ENCODE results near the gene PPP1R10. TPM values are rescaled to one million over a fixed set of nuclear protein-coding genes. Genes with fewer than 3 reads are reported as not detected.

The PPP1R10 gene
- total and polyA plus RNA-seq, 2 of the 13 experiments (the other 11 are each of a cell fraction or from before 2014, with no cell fraction given) = 26.3 to 38.4 TPM

DNA sequence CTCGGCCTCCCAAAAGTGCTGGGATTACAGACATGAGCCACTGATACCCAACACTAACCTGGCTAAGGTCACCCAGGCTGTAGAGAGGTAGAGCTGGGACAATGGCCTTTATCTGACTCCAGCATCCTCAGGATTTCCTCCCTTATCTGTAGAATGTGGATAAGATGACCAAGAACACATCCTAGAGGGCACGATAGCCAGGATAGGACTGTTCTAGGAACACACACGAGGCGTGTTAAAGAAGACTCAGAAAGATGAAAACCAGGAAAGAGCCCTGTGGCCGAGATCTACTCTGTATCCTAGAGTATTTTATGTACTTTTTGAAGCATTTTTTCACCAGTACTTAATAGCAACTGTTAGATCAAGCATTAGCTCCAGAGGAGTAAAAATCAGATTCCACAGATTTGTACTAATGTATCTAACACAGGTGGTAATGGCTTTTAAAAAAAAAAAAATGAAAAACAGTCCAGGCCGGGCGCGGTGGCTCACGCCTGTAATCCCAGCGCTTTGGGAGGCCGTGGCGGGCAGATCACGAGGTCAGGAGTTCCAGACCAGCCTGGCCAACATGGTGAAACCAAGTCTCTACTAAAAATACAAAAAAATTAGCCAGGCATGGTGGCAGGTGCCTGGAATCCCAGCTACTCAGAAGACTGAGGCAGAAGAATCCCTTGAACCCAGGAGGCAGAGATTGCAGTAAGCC lies 17.3 kb downstream of the PPP1R10 start (continued):
- TF ChIP-seq, protein P1, sequence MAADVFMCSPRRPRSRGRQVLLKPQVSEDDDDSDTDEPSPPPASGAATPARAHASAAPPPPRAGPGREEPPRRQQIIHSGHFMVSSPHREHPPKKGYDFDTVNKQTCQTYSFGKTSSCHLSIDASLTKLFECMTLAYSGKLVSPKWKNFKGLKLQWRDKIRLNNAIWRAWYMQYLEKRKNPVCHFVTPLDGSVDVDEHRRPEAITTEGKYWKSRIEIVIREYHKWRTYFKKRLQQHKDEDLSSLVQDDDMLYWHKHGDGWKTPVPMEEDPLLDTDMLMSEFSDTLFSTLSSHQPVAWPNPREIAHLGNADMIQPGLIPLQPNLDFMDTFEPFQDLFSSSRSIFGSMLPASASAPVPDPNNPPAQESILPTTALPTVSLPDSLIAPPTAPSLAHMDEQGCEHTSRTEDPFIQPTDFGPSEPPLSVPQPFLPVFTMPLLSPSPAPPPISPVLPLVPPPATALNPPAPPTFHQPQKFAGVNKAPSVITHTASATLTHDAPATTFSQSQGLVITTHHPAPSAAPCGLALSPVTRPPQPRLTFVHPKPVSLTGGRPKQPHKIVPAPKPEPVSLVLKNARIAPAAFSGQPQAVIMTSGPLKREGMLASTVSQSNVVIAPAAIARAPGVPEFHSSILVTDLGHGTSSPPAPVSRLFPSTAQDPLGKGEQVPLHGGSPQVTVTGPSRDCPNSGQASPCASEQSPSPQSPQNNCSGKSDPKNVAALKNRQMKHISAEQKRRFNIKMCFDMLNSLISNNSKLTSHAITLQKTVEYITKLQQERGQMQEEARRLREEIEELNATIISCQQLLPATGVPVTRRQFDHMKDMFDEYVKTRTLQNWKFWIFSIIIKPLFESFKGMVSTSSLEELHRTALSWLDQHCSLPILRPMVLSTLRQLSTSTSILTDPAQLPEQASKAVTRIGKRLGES (CRISPR knock-in tag; IDR thresholded peaks at IDR 0.05; ENCODE audit: borderline replicate concordance) = no peak
- TF ChIP-seq ZNF230 (CRISPR knock-in tag; IDR thresholded peaks at IDR 0.05) = no peak

- ATAC-seq (no peak), FAIRE-seq (no peak), DNase-seq (ENCODE audit: low spot score) (no peak)
- Histone ChIP-seq H3K79me2 (ENCODE audit: insufficient read depth, low read length) (no peaks in the 10 kb centered on the region), H3K27me3 (ENCODE audit: control insufficient read depth in 1 of 2, insufficient read depth in 2 of 2, low read length in 2 of 2) (no peaks in the 10 kb centered on the region), H3K4me2 (ENCODE audit: low read depth, low read length) (no peak overlapping the region), H3K9ac (ENCODE audit: insufficient read depth, low read depth, low read length) (no peak overlapping the region), H3K9me3 (ENCODE audit: low read length) (no peaks in the 10 kb centered on the region), H3K36me3 (replicated peaks in 1 of 2; ENCODE audit: control insufficient read depth in 1 of 2, insufficient read depth in 2 of 2, low read length in 2 of 2) (peaks cover 26 to 40% of the 10 kb centered on the region in 2 experiments), H3K4me3 (replicated peaks in 1 of 3; ENCODE audit: insufficient read depth in 1 of 3, low read depth in 2 of 3, low read length in 3 of 3) (no peak overlapping the region), H4K20me1 (ENCODE audit: insufficient read depth, low read length) (no peaks in the 10 kb centered on the region), H3K4me1 (ENCODE audit: insufficient read depth, low read length) (no peaks in the 10 kb centered on the region), H3K27ac (ENCODE audit: extremely low read length, insufficient read depth, low read length) (no peak overlapping the region), H2AFZ (ENCODE audit: low read length) (no peak overlapping the region)
- ChIA-PET POLR2A (interaction anchor here (0.6 to 10.8 kb wide), 14 partner anchors 9 to 201 kb away, joined by 3 to 172 read pairs (median 4); partner anchors contain the start of genes ABCF1, DHX16, GNL1 and PRR3), CTCF (ENCODE audit: low intra/inter-chr PET ratio, low total read pairs) (interaction anchor here (2.4 kb wide), 1 partner anchor 117 kb away, joined by 19 read pairs; no protein-coding TSS in a partner anchor)
- in situ Hi-C loops (cut with HindIII; ENCODE audit: extremely low pct_ligation_motif_present, low pct_unique_long_range_greater_than_20kb) = no loop called here
- 96% methylated on average over 11 of the region's 12 CpGs for WGBS (ENCODE audit: low lambda C conversion rate)
- no TSS peak for BruUV-seq (replicated peaks)
- intact Hi-C loops (cut with micrococcal nuclease; ENCODE audit: unreplicated experiment) = no loop called here
- TF ChIP-seq ZNF460 (CRISPR knock-in tag; IDR thresholded peaks at IDR 0.05; ENCODE audit: borderline replicate concordance) = no peak
- no peak for TF ChIP-seq ZNF775 (CRISPR knock-in tag; IDR thresholded peaks at IDR 0.05; ENCODE audit: borderline replicate concordance)
- 0 out of 2 replicates have a peak, but pooled peaks have one; percentile 5 for TF ChIP-seq HOXA5 (CRISPR knock-in tag; IDR thresholded peaks at IDR 0.05)
- TF ChIP-seq EED (CRISPR knock-in tag; IDR thresholded peaks at IDR 0.05) = no peak
- no peak for TF ChIP-seq ETS1 (CRISPR knock-in tag; IDR thresholded peaks at IDR 0.05)
- peak; percentile 17; the same call in 1 of the 2 replicates for TF ChIP-seq RFXAP (CRISPR knock-in tag; IDR thresholded peaks at IDR 0.05; ENCODE audit: borderline replicate concordance)
- no peak for TF ChIP-seq FOXO4 (CRISPR knock-in tag; conservative IDR thresholded peaks at IDR 0.05)
- TF ChIP-seq, protein P2, sequence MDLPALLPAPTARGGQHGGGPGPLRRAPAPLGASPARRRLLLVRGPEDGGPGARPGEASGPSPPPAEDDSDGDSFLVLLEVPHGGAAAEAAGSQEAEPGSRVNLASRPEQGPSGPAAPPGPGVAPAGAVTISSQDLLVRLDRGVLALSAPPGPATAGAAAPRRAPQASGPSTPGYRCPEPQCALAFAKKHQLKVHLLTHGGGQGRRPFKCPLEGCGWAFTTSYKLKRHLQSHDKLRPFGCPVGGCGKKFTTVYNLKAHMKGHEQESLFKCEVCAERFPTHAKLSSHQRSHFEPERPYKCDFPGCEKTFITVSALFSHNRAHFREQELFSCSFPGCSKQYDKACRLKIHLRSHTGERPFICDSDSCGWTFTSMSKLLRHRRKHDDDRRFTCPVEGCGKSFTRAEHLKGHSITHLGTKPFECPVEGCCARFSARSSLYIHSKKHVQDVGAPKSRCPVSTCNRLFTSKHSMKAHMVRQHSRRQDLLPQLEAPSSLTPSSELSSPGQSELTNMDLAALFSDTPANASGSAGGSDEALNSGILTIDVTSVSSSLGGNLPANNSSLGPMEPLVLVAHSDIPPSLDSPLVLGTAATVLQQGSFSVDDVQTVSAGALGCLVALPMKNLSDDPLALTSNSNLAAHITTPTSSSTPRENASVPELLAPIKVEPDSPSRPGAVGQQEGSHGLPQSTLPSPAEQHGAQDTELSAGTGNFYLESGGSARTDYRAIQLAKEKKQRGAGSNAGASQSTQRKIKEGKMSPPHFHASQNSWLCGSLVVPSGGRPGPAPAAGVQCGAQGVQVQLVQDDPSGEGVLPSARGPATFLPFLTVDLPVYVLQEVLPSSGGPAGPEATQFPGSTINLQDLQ (CRISPR knock-in tag; IDR thresholded peaks at IDR 0.05) = 0 out of 2 replicates have a peak, but pooled peaks have one; percentile 64
- peak; percentile 47; the same call in 1 of the 2 replicates for TF ChIP-seq POLR2G (IDR thresholded peaks at IDR 0.05; ENCODE audit: low read depth, low read length)
Measured at GRCh38 chr6:30598912-30599624, 18.0 kb downstream of the PPP1R10 start.
